Astrocyte of the cerebellum (primary cell): ENCODE measurements around the gene HMCN1.

ENCODE experiments used
- DNase-seq: peaks from one replicate; pipeline ENCODE4 v3.0.0-alpha.2; 2011; ENCODE audit warnings: low read depth
- H3K4me3 ChIP-seq: 2 replicates; pipeline ENCODE4 v1.5.1; 2011; ENCODE audit warnings: mild to moderate bottlenecking, low read depth, low read length, moderate library complexity
- CTCF ChIP-seq: IDR thresholded peaks from 2 replicates; pipeline ENCODE4 v1.5.1; 2012; ENCODE audit warnings: low read length, low read depth, moderate library complexity, mild to moderate bottlenecking; ENCODE audit errors: missing control alignments
- in situ Hi-C: cut with HindIII; loops from 2 replicates; pipeline ENCODE4 v1.10.0; 2017; ENCODE audit warnings: low sequenced_read_pairs

HMCN1 gene

GRCh38 chr1:185984113-185984836, 250.1 kb downstream of the HMCN1 start:
- no peak for TF ChIP-seq CTCF
- DNase-seq = no peak
- no peak overlapping the region for H3K4me3 ChIP-seq
- in situ Hi-C loops = no loop called here

- no peak overlapping the region for H3K4me3 ChIP-seq
- DNase-seq = no peak
- in situ Hi-C loops = no loop called here
- TF ChIP-seq CTCF = no peak
These were observed 253.6 kb downstream of the HMCN1 start for GRCh38 chr1:185987611-185988321.

- no peak overlapping the region for H3K4me3 ChIP-seq
- no peak for DNase-seq
- in situ Hi-C loops = no loop called here
- TF ChIP-seq CTCF = no peak
These were observed 256.4 kb downstream of the HMCN1 start for GRCh38 chr1:185990565-185990964.

- no peak for TF ChIP-seq CTCF
- in situ Hi-C loops = no loop called here
- DNase-seq = no peak
- H3K4me3 ChIP-seq = no peak overlapping the region
These were observed 257.1 kb downstream of the HMCN1 start for GRCh38 chr1:185991266-185991665.

- TF ChIP-seq CTCF = no peak
- DNase-seq = peak; percentile 36
- in situ Hi-C loops = no loop called here
- no peak overlapping the region for H3K4me3 ChIP-seq
These were observed 262.0 kb downstream of the HMCN1 start for GRCh38 chr1:185996211-185996610.

- in situ Hi-C loops = no loop called here
These were observed 264.2 kb downstream of the HMCN1 start for GRCh38 chr1:185998391-185998790.

More at GRCh38 chr1:185998391-185998790, 264.2 kb downstream of the HMCN1 start:
- H3K4me3 ChIP-seq = no peak overlapping the region
- no peak for DNase-seq
- TF ChIP-seq CTCF = no peak
